ENCODE results near the gene USP31.
"Not testable (repeated sequence)": the region's sequence is repeated elsewhere in the genome, so short reads cannot be mapped to it uniquely, and the experiment has no call there.

Gene USP31

DNA sequence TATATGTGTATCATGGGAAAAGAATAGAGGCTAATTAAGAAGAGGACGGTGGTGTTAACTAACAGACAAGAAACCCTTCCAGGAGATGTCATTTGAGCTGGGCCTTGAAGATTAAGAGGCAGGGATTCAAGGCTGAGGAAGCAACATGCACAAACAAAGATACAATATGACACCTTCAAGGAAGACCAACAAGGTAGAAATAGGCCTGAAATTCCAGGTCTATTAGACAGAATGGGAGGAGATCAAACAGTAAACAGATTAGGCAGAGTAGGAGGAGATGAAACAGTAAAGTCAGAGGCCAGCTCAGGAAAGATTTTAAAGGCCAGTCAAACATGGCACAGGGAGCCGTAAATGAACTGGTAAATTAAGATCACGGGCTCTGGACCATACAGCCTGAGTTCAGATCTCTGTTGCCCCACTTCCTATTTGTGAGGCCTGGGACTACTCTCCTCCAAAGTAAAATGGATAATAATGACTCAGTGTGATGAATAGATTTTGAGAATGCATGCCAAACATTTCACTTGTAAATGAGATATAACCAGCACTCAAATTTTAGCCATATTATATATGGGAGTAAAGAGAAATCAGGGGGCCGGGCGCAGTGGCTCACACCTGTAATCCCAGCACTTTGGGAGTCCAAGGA lies 38.9 kb downstream of the USP31 start:
- Histone ChIP-seq H3K9me3 (ENCODE audit: control insufficient read depth, low read length) (no peaks in the 10 kb centered on the region), H3K36me3 (ENCODE audit: control insufficient read depth, insufficient read depth, low read length, severe bottlenecking) (peaks cover 13% of the 10 kb centered on the region), H3K27me3 (replicated peaks; ENCODE audit: control insufficient read depth, insufficient read depth, low read length) (no peaks in the 10 kb centered on the region), H3K4me3 (ENCODE audit: low read length) (no peak overlapping the region), H3K9ac (ENCODE audit: low read length) (no peak overlapping the region), H3K4me1 (ENCODE audit: control insufficient read depth, insufficient read depth, low read length) (peaks cover 5% of the 10 kb centered on the region)
- no peak for DNase-seq (ENCODE audit: low read depth)

GRCh38 chr16:23107936-23108335 lies 41.3 kb downstream of the USP31 start:
- Histone ChIP-seq H3K4me1 (ENCODE audit: control insufficient read depth, insufficient read depth, low read length) (no peaks in the 10 kb centered on the region), H3K9me3 (ENCODE audit: control insufficient read depth, low read length) (no peaks in the 10 kb centered on the region), H3K9ac (ENCODE audit: low read length) (no peak overlapping the region), H3K36me3 (ENCODE audit: control insufficient read depth, insufficient read depth, low read length, severe bottlenecking) (peaks cover 19% of the 10 kb centered on the region), H3K27me3 (replicated peaks; ENCODE audit: control insufficient read depth, insufficient read depth, low read length) (no peaks in the 10 kb centered on the region), H3K4me3 (ENCODE audit: low read length) (no peak overlapping the region)
- no peak for DNase-seq (ENCODE audit: low read depth)

- no peaks in the 10 kb centered on the region for H3K9me3 ChIP-seq (ENCODE audit: control insufficient read depth, low read length)
- H3K9ac ChIP-seq (ENCODE audit: low read length), result no peak overlapping the region
- H3K4me3 ChIP-seq (ENCODE audit: low read length), result no peak overlapping the region
- H3K36me3 ChIP-seq (ENCODE audit: control insufficient read depth, insufficient read depth, low read length, severe bottlenecking), result peaks cover 25% of the 10 kb centered on the region
- no peaks in the 10 kb centered on the region for H3K27me3 ChIP-seq (replicated peaks; ENCODE audit: control insufficient read depth, insufficient read depth, low read length)
- no peaks in the 10 kb centered on the region for H3K4me1 ChIP-seq (ENCODE audit: control insufficient read depth, insufficient read depth, low read length)
- no peak for DNase-seq (ENCODE audit: low read depth)
Observed at GRCh38 chr16:23107117-23107516, 42.1 kb downstream of the USP31 start.

DNA sequence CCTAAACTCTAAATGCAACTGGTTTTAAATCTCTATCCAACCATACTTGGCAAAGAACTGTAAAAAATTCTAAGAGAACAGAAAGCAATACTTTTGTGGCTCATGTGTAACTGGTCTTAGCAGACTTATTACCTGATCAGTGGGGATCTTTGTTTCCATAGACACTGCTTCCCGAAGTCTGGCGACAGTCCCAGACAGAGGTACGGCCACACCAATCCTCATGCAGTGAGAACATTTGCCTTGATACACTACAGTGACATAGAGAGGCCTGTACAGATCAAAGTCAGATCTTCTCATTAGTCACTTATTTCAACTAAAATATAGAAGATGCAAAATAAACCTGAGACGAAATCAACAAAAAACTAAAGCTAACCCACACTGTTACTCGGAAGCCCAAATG lies 43.9 kb downstream of the USP31 start:
- DNase-seq (ENCODE audit: low read depth), result no peak
- Histone ChIP-seq H3K4me1 (ENCODE audit: control insufficient read depth, insufficient read depth, low read length) (no peaks in the 10 kb centered on the region), H3K27me3 (replicated peaks; ENCODE audit: control insufficient read depth, insufficient read depth, low read length) (no peaks in the 10 kb centered on the region), H3K36me3 (ENCODE audit: control insufficient read depth, insufficient read depth, low read length, severe bottlenecking) (peaks cover 32% of the 10 kb centered on the region), H3K9me3 (ENCODE audit: control insufficient read depth, low read length) (no peaks in the 10 kb centered on the region), H3K4me3 (ENCODE audit: low read length) (no peak overlapping the region), H3K9ac (ENCODE audit: low read length) (no peak overlapping the region)

DNA sequence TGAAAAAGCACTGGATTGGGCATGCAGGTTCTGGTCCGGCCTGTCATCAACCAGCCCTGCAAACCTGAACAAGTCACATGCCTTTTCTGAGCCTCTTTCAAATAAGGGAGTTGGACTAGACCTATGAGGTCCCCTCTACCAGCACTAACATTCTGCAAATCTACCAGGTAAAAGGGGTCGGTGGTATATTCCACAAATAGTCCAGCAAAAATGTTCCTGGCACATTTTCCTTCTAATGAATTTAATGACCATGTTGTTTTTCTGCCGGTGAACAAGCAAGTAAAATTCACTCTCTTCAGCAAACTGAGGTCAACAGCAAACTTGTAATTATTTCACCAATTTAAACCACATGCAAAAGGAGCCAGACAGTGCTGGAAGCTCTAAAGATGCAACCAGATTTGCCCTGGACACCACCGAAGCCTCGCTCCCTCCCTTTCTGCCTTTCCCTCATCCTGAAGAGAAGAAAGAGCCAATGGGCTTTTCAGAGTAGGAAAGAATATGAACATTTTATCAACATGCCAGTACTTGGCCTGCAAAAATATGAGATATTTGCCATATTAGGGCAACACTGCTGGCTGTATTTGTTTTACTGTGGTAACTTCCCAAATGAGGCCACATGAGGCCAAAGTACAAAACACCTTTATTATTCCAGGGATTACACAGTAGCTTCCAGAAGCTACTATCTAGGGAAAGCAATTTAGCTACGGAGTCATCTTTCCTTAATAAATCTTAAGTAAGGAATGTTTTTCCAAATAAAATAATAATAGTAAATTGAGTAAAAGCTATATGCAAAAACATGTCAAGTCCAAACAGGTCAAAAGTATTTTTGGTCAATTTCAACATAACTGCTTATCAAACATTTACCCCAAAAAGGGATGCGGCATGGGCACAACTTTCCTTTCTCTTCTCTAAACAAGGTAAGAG lies 45.0 kb downstream of the USP31 start:
- Histone ChIP-seq H3K36me3 (ENCODE audit: control insufficient read depth, insufficient read depth, low read length, severe bottlenecking) (peaks cover 37% of the 10 kb centered on the region), H3K4me3 (ENCODE audit: low read length) (no peak overlapping the region)
- no peak for DNase-seq (ENCODE audit: low read depth)

GRCh38 chr16:23103603-23104002 lies 45.6 kb downstream of the USP31 start:
- Histone ChIP-seq H3K27me3 (replicated peaks; ENCODE audit: control insufficient read depth, insufficient read depth, low read length) (no peaks in the 10 kb centered on the region), H3K9ac (ENCODE audit: low read length) (no peak overlapping the region), H3K4me1 (ENCODE audit: control insufficient read depth, insufficient read depth, low read length) (no peaks in the 10 kb centered on the region), H3K4me3 (ENCODE audit: low read length) (no peak overlapping the region), H3K36me3 (ENCODE audit: control insufficient read depth, insufficient read depth, low read length, severe bottlenecking) (peaks cover 37% of the 10 kb centered on the region), H3K9me3 (ENCODE audit: control insufficient read depth, low read length) (no peaks in the 10 kb centered on the region)
- no peak for DNase-seq (ENCODE audit: low read depth)

More for the DNA sequence above, 45.0 kb downstream of the USP31 start:
- Histone ChIP-seq H3K9me3 (ENCODE audit: control insufficient read depth, low read length) (no peaks in the 10 kb centered on the region), H3K9ac (ENCODE audit: low read length) (no peak overlapping the region), H3K4me1 (ENCODE audit: control insufficient read depth, insufficient read depth, low read length) (no peaks in the 10 kb centered on the region), H3K27me3 (replicated peaks; ENCODE audit: control insufficient read depth, insufficient read depth, low read length) (no peaks in the 10 kb centered on the region)

DNA sequence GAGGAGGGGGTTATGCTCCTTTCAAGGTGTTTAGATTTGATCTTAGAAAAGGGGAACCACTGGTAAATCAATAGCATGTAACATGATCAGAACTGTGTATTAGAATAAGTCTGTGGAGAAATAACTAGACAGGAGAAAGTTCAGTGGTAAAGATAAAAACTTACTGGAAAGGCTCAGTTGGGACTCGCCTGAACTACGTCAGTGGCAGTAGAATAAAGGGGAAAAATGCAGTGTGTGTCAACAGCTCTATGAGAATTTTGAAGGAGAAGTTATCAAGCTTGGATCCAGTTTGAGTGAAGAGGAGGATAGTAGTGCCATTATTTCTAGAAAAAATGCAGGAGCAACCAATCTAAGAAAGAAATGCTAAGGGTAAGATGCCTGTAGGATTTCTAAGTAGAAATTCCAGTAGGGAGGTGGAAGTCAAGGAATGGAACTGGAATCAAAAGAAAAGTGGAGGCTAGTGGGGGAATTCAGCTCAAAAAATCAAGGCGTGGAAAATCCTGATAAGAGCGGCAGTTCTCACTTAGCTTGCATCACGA lies 48.2 kb downstream of the USP31 start:
- Histone ChIP-seq H3K36me3 (ENCODE audit: control insufficient read depth, insufficient read depth, low read length, severe bottlenecking) (peaks cover 30% of the 10 kb centered on the region), H3K9me3 (ENCODE audit: control insufficient read depth, low read length) (no peaks in the 10 kb centered on the region), H3K4me3 (ENCODE audit: low read length) (no peak overlapping the region), H3K4me1 (ENCODE audit: control insufficient read depth, insufficient read depth, low read length) (no peaks in the 10 kb centered on the region), H3K27me3 (replicated peaks; ENCODE audit: control insufficient read depth, insufficient read depth, low read length) (no peaks in the 10 kb centered on the region), H3K9ac (ENCODE audit: low read length) (no peak overlapping the region)
- no peak for DNase-seq (ENCODE audit: low read depth)

DNA sequence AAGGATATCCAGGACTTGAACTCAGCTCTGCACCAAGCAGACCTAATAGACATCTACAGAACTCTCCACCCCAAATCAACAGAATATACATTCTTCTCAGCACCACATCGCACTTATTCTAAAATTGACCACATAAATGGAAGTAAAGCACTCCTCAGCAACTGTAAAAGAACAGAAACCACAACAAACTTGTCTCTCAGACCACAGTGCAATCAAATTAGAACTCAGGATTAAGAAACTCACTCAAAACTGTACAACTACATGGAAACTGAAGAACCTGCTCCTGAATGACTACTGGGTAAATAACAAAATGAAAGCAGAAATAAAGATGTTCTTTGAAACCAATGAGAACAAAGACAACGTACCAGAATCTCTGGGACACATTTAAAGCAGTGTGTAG lies 52.8 kb downstream of the USP31 start:
- not testable (repeated sequence) for H3K4me3 ChIP-seq (ENCODE audit: low read length); H3K9ac ChIP-seq (ENCODE audit: low read length); H3K9me3 ChIP-seq (ENCODE audit: control insufficient read depth, low read length); H3K4me1 ChIP-seq (ENCODE audit: control insufficient read depth, insufficient read depth, low read length); H3K27me3 ChIP-seq (replicated peaks; ENCODE audit: control insufficient read depth, insufficient read depth, low read length); DNase-seq (ENCODE audit: low read depth)
- peaks cover 20% of the 10 kb centered on the region for H3K36me3 ChIP-seq (ENCODE audit: control insufficient read depth, insufficient read depth, low read length, severe bottlenecking)

DNA sequence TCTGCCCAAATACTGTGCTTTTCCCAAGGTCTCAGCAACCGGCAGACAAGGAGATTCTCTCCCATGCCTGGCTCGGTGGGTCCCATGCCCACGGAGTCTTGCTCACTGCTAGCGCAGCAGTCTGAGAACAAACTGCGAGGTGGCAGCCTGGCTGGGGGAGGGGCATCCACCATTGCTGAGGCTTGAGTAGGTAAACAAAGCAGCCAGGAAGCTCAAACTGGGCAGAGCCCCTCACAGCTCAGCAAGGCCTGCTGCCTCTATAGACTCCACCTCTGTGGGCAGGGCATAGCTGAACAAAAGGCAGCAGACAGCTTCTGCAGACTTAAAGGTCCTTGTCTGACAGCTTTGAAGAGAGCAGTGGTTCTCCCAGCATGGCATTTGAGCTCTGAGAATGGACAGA lies 55.1 kb downstream of the USP31 start:
- not testable (repeated sequence) for H3K4me1 ChIP-seq (ENCODE audit: control insufficient read depth, insufficient read depth, low read length); H3K9ac ChIP-seq (ENCODE audit: low read length); H3K4me3 ChIP-seq (ENCODE audit: low read length); DNase-seq (ENCODE audit: low read depth); H3K9me3 ChIP-seq (ENCODE audit: control insufficient read depth, low read length); H3K27me3 ChIP-seq (replicated peaks; ENCODE audit: control insufficient read depth, insufficient read depth, low read length)
- H3K36me3 ChIP-seq (ENCODE audit: control insufficient read depth, insufficient read depth, low read length, severe bottlenecking), result peaks cover 21% of the 10 kb centered on the region

DNA sequence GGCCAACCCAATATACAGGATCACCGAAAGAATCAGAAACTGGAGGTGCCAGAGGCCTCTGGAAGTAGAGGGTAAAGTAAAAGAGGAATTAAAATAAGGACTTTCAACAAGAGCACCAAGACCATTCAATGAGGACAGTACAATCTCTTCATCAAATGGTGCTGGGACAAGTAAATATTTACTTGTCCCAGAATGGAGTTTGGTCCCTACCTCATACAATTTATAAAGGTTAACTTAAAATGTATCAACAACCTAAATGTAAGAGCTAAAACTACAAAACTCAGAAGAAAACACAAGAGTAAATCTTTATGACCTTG lies 56.5 kb downstream of the USP31 start:
- Histone ChIP-seq H3K4me3 (ENCODE audit: low read length) (no peak overlapping the region), H3K36me3 (ENCODE audit: control insufficient read depth, insufficient read depth, low read length, severe bottlenecking) (peaks cover 29% of the 10 kb centered on the region), H3K27me3 (replicated peaks; ENCODE audit: control insufficient read depth, insufficient read depth, low read length) (no peaks in the 10 kb centered on the region), H3K9ac (ENCODE audit: low read length) (no peak overlapping the region), H3K9me3 (ENCODE audit: control insufficient read depth, low read length) (no peaks in the 10 kb centered on the region), H3K4me1 (ENCODE audit: control insufficient read depth, insufficient read depth, low read length) (no peaks in the 10 kb centered on the region)
- DNase-seq (ENCODE audit: low read depth), result no peak

- Histone ChIP-seq H3K36me3 (ENCODE audit: control insufficient read depth, insufficient read depth, low read length, severe bottlenecking) (peaks cover 29% of the 10 kb centered on the region), H3K9ac (ENCODE audit: low read length) (no peak overlapping the region), H3K4me3 (ENCODE audit: low read length) (no peak overlapping the region), H3K27me3 (replicated peaks; ENCODE audit: control insufficient read depth, insufficient read depth, low read length) (no peaks in the 10 kb centered on the region), H3K4me1 (ENCODE audit: control insufficient read depth, insufficient read depth, low read length) (no peaks in the 10 kb centered on the region), H3K9me3 (ENCODE audit: control insufficient read depth, low read length) (no peaks in the 10 kb centered on the region)
- DNase-seq (ENCODE audit: low read depth), result no peak
Observed at GRCh38 chr16:23092072-23092800, 57.0 kb downstream of the USP31 start.

All from adipocyte (in vitro differentiated cells).